SKM-1 treated with dmso at 0.1 percent for 144 hours (cell line): Measurements from ENCODE around the gene NACAD.

Experiments
- DNase-seq: peaks from one replicate; lab custom pipeline; 2025; ENCODE audit not compliant: unreplicated experiment; lab: John Stamatoyannopoulos, UW

Gene NACAD

DNA sequence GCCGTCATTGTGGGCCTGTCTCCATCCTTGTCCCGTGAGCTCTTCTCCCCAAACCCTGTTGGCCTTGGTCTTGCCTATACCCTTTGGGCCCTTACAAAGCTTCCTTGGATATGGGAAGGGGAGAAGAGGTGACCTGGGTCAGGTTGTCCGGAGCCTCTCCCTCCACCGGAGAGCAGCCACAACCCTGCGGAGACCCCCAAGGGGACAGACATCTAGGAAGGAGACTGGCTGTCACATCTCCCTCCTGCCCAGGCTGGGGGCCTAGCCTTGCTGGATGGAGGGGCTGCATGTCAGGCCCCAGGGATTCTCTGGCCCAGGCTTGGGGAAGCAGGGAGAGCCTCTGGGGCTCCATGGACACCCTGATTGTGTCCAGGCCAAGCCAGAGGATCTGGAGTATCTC, 11.8 kb downstream of the NACAD start:
- no peak for DNase-seq

DNA sequence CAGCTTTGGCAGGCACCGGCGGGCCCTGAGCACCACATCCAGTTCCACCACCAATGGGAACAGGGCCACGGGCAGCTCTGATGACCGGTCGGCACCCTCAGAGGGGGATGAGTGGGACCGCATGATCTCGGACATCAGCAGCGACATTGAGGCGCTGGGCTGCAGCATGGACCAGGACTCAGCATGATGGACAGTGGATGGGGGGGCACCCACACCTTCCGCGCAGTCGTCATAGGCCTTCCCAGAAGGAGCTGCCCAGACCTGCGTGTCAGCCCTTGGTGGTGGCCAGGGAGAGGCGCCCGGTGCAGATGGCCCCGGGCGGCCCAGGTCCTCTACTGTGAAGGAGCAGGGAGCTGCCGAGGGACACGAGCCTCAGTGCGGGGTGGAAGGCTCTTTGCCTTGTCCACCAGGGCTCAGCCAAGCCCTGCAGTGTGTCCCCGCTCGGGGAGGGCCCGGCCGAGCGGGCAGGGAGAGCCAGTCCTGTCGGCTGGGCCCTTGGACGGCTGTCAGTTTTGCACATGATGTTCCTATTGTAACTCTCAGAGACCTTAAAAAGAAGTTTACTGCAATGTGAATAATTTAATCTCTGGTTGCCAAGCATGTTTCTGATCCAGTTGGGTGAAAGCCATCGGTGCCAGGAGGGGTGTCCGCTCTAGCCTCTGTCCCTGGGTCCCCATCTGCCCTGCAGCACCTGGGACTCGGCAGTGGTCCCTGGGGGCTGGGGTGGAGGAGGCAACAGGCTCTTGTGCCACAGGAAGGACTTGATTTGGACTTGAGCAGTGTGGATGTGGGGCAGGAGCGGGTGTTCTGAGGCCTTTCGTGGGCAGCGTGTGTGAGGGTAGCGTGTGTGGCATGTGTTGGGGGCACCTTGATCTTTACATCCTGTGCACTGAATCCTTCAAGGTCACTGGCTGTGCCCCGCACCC, 12.6 kb downstream of the NACAD start:
- DNase-seq, result no peak

DNA sequence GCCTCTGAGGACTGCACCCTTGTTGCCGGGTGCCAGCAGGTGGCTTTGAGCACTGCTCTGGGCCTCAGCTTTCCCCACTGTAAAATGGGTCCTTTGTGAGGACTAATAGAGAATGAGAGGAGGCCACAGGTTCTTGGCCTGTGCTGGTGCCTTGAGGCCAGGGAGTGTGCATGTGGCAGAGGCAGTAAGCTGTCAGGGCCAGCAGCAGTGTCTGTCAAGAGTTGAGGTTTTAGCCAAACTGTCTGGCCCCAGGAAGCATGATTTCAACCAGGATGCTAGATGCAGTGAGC, 13.5 kb downstream of the NACAD start:
- no peak for DNase-seq

DNA sequence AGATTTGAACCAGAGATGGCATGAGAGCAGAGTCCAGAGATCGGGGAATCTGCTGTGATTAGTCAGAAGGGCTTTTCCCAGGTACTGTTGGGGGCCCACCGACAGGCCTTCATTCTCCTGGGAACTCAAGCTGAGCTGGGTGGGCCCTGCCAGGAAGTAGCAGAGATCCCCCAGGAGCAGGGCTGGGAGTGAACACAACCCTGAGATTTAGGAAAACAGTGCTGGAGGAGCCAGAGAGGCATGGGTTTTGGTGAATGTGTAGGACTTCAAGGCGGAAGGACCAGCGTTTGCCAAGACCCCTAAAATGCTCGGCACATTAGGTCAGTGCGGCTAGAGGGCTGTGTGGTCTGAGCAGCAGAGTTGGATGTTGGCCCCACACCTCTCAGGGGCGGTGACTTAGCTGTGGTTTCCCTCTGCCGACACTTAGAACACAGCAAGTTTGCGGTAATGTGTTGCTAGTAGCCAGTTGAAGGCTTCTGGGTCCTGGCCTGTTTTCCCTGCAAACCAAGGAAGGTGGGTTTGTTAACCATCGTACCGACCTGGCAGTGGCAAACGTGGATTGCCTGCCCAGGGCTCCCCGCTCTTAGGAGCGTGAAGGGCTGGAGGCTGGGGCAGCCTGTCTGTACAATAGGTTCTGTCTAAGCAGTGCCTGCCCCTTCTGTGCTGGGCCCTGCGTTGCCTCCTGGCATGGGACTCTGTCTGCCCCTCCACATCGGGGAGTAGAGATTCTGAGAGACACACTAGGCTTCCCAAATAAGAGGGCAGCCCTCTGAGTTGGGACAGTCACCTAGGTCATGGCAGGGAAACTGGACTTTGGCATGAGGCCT, 14.0 kb downstream of the NACAD start:
- no peak for DNase-seq

DNA sequence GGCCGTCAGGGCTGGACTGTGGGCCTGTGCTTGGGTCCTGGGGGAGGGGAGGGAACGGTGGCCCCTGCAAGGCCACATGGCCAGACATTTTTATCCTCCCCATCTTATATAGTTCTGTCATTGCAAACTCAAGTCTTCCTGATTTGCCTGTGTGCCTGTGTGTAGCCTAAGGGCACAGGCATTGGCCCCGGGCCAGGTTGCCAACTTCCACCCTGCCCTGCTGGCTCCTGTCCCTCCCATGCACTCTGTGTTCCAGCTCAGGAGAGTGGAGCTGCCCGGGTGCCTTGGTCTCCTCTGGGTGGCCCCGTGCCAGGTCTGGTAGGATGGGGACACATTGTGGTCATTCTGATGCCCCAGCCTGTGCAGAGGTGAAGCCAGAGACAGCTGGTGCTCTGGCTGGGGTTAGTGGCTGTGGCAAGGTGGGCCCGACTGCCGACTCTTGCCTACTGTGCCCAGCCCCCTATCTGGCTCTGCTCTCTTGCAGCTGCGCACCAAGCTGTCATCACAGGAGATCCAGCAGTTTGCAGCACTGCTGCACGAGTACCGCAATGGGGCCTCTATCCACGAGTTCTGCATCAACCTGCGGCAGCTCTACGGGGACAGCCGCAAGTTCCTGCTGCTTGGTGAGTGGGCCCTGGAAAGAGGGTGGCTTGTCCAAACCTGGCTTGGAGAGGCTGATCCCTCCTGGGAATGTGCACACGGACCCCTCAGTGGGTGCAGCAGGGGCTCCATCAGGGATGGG, 14.8 kb downstream of the NACAD start:
- no peak for DNase-seq

DNA sequence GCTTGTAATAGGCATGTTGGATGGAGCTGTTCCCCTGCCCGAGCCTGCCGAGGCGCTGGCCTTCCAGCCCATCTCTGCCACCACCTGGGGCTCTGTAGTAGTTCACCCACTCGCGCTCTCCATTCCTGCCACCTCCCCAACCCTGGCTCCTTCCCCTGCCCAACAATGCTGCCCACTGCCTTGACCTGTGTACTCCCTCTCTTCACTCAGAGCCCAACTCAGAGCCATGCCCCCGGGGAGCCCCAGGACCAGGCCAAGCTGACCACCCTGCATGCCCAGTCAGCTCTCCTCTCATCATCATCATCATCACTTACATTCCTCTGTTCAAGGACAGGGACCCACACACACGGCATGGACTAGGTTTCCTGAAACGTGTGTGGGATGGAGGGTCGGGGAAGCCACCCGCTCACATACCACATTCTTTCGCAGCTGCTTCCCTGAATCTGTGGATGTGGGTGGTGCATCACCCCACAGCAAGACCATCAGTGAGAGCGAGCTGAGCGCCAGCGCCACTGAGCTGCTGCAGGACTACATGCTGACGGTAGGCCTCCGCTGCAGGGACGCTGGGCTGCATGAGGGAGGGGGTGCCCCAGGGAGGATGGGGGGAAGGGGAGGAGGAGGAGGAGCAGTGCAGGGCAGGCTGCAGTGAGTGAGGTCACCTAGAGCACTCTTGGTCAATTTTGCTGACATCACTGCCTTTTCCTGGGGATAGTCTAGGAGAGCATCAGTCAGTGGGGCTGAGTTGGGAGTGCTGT, 15.6 kb downstream of the NACAD start:
- DNase-seq, result no peak

DNA sequence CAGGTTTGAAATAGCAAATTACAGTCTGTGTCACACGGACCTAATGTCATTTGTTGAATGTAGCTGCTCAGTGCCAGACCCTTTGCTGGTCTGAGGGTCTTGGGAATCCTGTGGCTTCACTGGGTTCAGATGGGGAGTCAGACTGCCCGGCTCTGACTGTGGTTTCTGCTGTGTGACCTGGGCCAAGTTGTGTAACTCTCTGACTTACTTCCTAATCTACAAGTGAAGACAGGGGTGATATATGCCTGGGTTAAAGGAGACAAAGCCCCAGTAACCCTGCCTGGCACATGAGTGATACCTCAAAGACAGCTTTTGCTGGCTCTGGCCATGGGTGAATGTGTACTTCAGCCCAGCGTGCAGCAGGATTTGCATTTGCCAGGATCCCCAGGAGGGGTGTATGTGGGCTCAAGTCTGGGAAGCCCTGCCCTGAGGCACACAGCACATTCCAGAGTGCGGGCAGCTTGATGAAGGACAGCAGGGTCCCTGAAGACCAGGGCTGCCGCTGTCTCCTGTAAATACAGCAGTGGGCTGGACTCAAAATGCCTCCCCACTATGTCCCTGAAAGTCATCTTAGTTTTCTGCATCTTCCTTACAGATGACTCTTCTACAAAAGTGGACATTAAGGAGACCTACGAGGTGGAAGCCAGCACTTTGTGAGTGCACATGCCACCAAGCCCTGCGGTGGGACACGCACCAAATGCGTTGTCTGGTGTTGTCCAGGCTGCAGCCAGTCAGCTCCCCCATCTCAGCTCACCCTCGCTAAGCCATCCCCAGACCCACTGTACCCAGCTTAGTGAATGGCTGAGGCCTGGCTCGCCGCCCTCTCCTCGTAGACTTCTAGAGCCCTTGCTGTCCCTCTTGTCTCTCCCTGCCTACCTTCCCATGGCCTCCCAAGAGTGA, 16.4 kb downstream of the NACAD start:
- DNase-seq, result peak; percentile 48

DNA sequence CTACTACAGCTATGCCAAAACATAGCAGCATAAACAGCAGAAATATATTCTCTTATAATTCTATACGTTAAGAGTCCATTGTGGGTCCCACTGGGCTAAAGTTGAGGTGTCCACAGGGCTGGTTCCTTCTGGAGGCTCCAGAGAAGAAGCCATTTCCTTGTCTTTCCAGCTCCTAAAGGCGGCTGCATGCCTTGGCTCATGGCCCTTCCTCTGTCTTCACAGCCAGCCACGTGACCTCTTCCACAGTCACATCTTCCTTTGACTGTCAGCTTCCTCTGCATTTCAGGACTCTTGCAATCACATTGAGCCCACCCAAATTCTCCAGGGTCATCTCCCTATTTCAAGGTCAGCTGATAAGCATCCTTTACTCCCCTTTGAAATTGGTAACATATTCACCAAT, 17.2 kb downstream of the NACAD start:
- no peak for DNase-seq

DNA sequence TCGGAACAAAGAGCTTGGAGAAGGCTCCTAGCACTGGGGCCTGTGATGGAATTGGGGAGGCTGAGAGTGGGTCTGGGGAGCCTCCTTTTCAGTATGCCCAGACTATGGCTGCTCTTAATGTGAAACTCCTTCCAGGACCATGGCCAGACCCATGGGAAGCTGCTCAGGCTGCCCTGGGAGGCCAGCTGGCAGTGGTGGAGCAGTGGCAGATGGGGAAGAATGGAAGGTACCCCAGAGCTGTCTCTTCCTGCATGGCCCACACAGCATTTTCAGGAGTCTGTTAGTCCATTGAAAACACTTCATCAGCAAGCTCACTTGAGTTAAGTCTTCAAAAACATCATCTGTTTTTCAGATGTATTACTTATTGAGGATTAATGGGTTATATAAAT, 18.5 kb downstream of the NACAD start:
- DNase-seq, result no peak

DNA sequence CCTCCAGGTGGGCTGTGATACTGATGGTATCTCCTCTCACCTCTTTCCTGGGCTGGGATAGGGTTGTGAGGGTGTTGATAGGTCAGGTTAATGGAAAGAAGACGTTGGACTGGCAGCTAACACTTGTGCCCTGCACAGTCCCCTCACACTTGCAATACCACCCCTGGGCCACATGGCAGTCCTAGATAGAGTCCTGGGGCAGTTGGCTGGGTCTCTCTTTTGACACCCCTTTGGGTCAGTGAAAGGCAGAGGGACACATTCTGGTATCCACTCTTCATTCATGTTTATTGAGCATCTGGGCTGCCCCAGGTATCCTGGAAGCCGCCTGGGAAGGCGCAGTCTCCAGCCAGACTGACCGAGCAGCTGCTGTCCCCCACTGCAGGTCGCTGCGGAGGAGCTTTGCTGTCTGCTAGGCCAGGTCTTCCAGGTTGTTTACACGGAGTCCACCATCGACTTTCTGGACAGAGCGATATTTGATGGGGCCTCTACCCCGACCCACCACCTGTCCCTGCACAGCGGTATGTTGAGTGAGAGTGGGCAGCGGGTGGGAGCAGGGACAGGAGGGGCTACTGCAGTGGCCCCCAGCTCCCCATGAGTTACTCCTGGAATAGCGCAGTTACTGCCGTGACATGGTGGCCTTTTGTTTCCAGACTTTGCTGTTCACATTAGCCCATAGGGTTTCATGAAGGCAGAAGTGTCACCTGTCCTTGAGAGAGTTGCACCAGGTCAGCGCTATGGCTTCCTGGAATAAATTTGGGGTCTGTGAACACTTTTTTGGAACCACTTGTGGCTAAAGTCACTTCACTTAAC, 19.1 kb downstream of the NACAD start:
- no peak for DNase-seq

DNA sequence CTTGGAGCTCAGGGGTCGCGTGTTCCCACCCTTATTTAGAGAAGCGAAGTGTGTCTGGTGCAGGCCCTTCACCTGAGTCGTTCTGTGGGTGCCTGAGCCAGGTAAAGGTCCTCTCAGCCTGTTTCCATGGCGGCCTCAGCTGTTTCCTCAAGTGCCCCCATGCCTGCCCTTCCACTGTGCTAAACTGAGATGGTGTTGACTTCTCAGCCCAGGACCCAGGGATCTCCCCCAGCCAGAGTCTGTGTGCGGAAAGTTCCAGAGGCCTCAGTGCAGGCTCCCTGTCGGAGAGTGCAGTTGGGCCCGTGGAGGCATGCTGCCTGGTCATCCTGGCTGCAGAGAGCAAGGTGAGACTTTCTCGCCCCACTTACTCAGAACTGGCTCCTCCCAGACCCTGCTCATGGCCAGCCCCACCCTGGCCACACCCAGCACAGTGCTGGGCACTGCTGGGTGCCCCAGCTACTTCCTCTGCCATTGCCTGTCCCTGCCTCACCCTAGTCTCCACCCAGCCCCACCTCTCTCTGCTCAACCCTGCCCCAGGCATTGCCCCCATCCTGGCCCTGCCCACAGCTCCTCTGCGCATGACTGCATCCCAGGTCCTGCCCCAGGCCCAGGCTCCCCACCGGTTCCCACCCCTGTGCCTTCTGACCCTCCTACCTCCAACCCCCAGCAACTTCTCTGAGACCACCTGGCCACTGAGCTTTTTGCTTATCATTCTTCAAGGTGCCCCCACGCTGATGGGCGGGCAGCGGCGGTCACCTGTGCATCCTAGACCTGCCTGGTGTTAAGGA, 20.3 kb downstream of the NACAD start:
- no peak for DNase-seq

DNA sequence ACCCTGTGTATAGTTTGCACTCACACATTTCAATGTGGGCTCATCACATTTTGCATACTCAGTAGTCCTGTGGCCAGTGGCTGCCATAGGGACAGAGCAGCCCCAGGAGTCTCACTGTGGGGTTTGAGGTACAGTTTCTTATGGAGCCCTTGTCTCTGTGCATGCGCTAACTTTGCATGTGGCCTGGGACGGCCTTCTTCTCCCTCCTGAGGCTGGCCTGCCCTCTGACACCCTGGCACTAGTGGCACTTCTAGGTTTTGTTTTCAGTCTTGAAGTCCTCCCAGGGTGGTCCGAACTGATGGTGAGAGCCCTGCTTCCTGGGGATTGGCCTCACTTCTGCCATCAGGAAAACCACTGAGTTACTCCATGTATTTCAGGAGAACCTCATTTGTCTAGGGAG, 21.2 kb downstream of the NACAD start:
- no peak for DNase-seq

DNA sequence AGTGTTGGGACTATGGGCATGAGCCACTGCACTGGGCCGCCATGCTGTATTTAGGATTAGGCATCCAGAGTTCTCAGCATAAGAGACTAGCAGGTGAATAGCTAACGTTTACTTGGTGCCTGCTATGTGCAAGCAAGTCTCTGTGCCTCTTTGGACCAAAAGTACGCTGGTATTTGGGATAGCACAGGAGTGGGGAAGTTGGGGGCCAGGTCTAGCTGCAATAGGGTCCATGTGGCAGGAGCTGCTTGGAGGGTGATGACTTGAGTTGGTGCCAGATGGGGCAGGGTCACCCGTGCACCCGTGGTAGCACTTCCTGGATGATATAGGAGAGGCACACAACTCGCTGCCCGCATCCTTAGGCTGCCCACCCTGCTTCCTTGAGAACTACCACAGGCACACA, 22.4 kb downstream of the NACAD start:
- DNase-seq, result no peak

DNA sequence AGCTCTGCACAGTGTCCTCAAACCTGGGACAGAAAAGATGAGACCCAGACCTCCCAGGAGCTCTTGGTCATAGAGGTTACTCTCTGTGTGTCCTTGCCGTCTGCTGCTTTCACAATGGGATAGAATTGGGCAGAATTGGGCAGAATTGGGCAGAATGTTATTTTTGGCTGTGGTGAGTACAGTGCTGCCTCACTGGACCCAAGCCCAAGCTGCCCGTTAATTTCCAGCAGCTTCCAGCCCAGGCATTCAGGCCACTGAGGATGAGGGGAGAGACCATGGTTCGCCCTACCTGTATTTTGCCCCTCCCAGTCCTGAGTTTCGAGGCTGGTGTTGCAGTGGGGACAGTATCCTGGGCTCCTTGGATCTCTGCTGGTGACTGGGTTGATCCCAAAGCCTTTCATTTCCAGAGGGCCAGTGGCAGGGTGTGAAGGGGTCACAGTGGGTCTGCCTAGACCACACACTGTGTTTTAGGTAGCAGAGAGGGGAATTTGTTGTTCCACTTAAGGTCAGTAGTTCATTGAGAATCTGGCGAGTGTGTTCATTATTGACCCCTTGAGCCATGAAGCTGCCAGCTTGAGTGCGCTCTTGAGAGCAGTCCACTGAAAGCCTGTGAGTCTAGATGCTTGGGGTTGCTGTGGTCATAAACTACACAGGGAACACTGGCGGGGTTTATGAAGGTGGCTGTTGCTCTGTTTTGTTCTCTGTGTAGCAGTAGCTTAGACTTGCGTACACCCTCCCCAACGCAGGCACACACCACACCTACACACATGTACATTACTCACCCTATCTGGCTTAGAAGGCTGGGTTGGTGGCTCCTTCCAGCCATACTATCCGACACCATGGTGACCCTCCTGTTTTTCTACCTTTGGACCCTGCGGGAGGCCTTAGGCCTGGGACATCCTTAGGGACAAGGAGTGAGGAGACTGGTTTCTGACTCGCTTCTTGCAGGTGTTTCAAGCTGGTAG, 23.5 kb downstream of the NACAD start:
- DNase-seq, result no peak

DNA sequence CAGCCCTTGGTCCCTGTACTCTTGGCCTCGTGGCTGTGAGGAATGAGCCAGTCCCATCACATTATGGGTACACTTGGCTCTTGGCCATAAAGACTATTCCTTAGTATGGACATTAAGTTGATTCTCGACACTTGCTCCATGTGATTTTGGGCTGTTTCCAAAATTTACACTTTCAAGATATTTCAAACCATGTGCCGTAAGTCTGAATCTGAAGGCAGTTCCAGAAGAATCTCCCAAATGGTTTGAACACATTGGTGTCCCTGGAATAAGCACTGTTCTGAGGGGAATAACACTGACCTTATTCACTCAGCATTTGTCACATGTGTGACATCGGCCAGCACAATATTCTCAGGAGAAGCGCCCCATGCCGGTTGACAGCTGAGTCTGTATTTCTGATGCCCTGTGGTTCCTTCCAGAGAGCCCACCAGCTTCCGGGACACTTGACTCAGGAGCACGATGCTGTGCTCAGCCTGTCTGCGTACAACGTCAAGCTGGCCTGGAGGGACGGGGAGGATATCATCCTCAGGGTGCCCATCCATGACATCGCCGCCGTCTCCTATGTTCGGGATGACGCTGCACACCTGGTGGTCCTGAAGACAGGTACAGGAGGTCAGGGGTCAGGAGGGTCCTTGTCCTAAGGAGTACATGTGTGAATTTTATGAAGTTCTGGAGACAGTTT, 24.6 kb downstream of the NACAD start:
- DNase-seq, result no peak

DNA sequence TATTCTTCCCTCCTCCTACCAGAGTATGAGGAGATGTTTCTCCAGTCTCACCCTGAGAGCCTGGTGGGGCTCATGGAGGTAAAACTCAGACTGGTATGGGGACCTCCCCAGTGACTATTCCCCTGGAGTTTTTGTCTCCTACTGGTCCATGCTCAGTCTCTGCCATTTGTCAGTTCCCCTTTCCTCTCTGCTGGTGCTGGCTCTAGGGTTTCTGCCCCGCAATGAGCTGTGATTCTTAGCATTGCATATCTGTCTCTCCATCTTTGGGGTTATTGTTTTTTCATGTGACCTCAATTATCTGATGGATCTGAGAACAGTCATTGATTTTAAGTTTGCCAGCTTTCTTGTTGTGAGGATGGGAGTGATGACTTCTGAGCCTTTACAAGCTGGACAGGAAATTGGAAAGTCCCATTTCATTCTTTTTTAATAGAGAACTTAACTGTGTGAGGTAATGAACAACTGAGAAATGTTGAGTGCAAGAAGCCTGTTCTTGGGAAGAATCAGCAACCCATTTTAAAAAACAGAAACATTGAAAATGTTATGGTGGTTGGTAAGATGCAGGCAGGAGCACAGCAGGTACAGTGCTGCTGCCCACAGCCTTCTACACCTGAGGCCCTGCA, 26.9 kb downstream of the NACAD start:
- DNase-seq, result no peak
